GM18858 (cell line): Measurements from ENCODE around the gene OTUB2.
"Not testable (repeated sequence)": the region's sequence is repeated elsewhere in the genome, so short reads cannot be mapped to it uniquely, and the experiment has no call there.

Source experiments
- ATAC-seq: cut with Tn5 transposase; IDR thresholded peaks from one replicate; pipeline ENCODE4 v1.9.1; 2021; ENCODE audit not compliant: unreplicated experiment

Gene OTUB2

GRCh38 chr14:94052662-94053061, 26.5 kb downstream of the OTUB2 start:
- ATAC-seq, result no peak

- no peak for ATAC-seq
Observed at GRCh38 chr14:94054401-94054800, 28.3 kb downstream of the OTUB2 start.

- no peak for ATAC-seq
Observed at GRCh38 chr14:94054936-94055335, 28.8 kb downstream of the OTUB2 start.

GRCh38 chr14:94056579-94057308, 30.6 kb downstream of the OTUB2 start:
- ATAC-seq, result peak; percentile 50

- no peak for ATAC-seq
Observed at GRCh38 chr14:94058128-94058673, 32.1 kb downstream of the OTUB2 start.

- ATAC-seq, result no peak
Observed at GRCh38 chr14:94058674-94059138, 32.6 kb downstream of the OTUB2 start.

GRCh38 chr14:94059998-94060397, 33.9 kb downstream of the OTUB2 start:
- no peak for ATAC-seq

GRCh38 chr14:94062344-94062940, 36.3 kb downstream of the OTUB2 start:
- no peak for ATAC-seq

GRCh38 chr14:94066089-94066676, 40.0 kb downstream of the OTUB2 start:
- ATAC-seq, result no peak

- ATAC-seq, result not testable (repeated sequence)
Observed at GRCh38 chr14:94072076-94072475, 45.9 kb downstream of the OTUB2 start.

GRCh38 chr14:94074534-94074933, 48.4 kb downstream of the OTUB2 start:
- ATAC-seq, result no peak

- ATAC-seq, result no peak
Observed at GRCh38 chr14:94075008-94075407, 48.9 kb downstream of the OTUB2 start.

- ATAC-seq, result no peak
Observed at GRCh38 chr14:94077111-94077821, 51.1 kb downstream of the OTUB2 start.

- ATAC-seq, result no peak
Observed at GRCh38 chr14:94077823-94078222, 51.7 kb downstream of the OTUB2 start.

- ATAC-seq, result no peak
Observed at GRCh38 chr14:94079891-94080620, 53.9 kb downstream of the OTUB2 start.

GRCh38 chr14:94080621-94081385, 54.7 kb downstream of the OTUB2 start, which contains the start of the genes DDX24 and IFI27L1:
Gene DDX24 (minus strand): TSS chr14:94081202. CDS start chr14:94079742, 1,460 bp downstream.
Gene IFI27L1 (plus strand): TSS chr14:94081310. CDS start chr14:94096938, 15,628 bp downstream.
- ATAC-seq, result peak; percentile 97

GRCh38 chr14:94081386-94081820, 55.3 kb downstream of the OTUB2 start:
- ATAC-seq, result peak; percentile 17

GRCh38 chr14:94087891-94088290, 61.8 kb downstream of the OTUB2 start:
- ATAC-seq, result no peak

GRCh38 chr14:94088516-94088915, 62.4 kb downstream of the OTUB2 start:
- no peak for ATAC-seq

GRCh38 chr14:94089479-94089878, 63.3 kb downstream of the OTUB2 start:
- ATAC-seq, result no peak
